ENCODE measurements around the gene NRP2. TPM values are rescaled to one million over a fixed set of nuclear protein-coding genes. Genes with fewer than 3 reads are reported as not detected.
A peak's percentile ranks its signal among the peaks of the same experiment; 100 is the strongest.

The NRP2 gene
- total RNA-seq, 4 donors from 2014 or later: 195 to 440 (median 314) TPM

- no peaks in the 10 kb centered on the region for H3K36me3 ChIP-seq
- WGBS: 65% methylated on average over 6 of the region's 6 CpGs
- H3K27ac ChIP-seq (replicated peaks in 1 of 4): peak overlapping the region in 3 of 4 donors; percentile 43 to 73 (median 52)
- DNase-seq (ENCODE audit: extremely low spot score): no peak
- H3K9me3 ChIP-seq: no peaks in the 10 kb centered on the region
- no peak overlapping the region for H3K4me3 ChIP-seq
- peaks cover 0 to 54% (median 39%) of the 10 kb centered on the region in 4 donors for H3K4me1 ChIP-seq
- intact Hi-C loops (cut with DNase I): no loop called here
- no peaks in the 10 kb centered on the region for H3K27me3 ChIP-seq
- TF ChIP-seq EP300 (IDR thresholded peaks at IDR 0.05): no peak
- TF ChIP-seq, protein P1, sequence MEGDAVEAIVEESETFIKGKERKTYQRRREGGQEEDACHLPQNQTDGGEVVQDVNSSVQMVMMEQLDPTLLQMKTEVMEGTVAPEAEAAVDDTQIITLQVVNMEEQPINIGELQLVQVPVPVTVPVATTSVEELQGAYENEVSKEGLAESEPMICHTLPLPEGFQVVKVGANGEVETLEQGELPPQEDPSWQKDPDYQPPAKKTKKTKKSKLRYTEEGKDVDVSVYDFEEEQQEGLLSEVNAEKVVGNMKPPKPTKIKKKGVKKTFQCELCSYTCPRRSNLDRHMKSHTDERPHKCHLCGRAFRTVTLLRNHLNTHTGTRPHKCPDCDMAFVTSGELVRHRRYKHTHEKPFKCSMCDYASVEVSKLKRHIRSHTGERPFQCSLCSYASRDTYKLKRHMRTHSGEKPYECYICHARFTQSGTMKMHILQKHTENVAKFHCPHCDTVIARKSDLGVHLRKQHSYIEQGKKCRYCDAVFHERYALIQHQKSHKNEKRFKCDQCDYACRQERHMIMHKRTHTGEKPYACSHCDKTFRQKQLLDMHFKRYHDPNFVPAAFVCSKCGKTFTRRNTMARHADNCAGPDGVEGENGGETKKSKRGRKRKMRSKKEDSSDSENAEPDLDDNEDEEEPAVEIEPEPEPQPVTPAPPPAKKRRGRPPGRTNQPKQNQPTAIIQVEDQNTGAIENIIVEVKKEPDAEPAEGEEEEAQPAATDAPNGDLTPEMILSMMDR (IDR thresholded peaks at IDR 0.05): no peak
- TF ChIP-seq POLR2AphosphoS5 (IDR thresholded peaks at IDR 0.05): no peak
- TF ChIP-seq POLR2A (IDR thresholded peaks at IDR 0.05; ENCODE audit: low read depth): no peak
These were observed 125.5 kb downstream of the NRP2 start for GRCh38 chr2:205807758-205808157.

DNA sequence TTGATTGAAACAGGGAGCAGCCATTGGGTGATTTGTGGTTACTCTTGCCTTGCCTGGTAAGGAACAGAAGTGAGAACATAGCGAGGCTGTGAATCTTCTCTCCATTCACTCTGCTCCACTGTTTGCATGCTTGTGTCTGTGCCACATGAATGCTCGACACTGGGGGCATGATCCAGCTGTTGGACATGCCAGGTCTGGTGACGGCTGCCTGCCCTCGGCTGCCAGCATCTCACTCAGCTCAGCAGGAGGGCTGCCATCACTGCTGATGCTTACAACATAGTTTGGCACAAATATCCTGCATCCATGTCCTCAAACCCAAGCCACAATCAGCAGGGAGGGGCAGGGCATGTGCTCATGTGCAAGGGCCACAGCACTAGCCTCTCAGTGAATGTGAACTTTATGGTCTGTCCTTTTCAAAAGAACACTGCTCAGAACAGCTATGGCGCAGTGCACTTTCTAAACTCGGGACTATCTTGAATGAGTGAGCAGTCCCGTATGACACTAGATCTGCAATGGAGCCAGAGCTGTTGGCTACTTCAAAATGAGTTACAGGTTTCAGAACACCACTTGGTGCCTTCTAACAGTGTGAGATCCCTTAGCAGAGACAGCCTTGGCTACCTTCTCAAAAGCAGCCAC, 126.3 kb downstream of the NRP2 start:
- TF ChIP-seq POLR2AphosphoS5 (IDR thresholded peaks at IDR 0.05): peak in 1 of 2 donors; percentile 42
- TF ChIP-seq, protein P1 (IDR thresholded peaks at IDR 0.05): no peak
- Histone ChIP-seq H3K9me3 (no peaks in the 10 kb centered on the region), H3K36me3 (no peaks in the 10 kb centered on the region), H3K4me3 (no peak overlapping the region), H3K27ac (replicated peaks in 1 of 4) (peak overlapping the region; percentile 5 to 73 (median 43)), H3K27me3 (no peaks in the 10 kb centered on the region), H3K4me1 (peaks cover 0 to 45% (median 33%) of the 10 kb centered on the region in 4 donors)
- 64% methylated on average over 7 of the region's 7 CpGs for WGBS
- no peak for DNase-seq (ENCODE audit: extremely low spot score)
- intact Hi-C loops (cut with DNase I): no loop called here

GRCh38 chr2:205811387-205811786, 129.1 kb downstream of the NRP2 start:
- 71% methylated on average over 1 of the region's 1 CpG for WGBS
- Histone ChIP-seq H3K4me1 (peaks cover 0 to 35% (median 35%) of the 10 kb centered on the region in 4 donors), H3K4me3 (no peak overlapping the region), H3K36me3 (no peaks in the 10 kb centered on the region), H3K27me3 (no peaks in the 10 kb centered on the region), H3K27ac (replicated peaks in 1 of 4) (no peak overlapping the region), H3K9me3 (no peaks in the 10 kb centered on the region)
- TF ChIP-seq EP300 (IDR thresholded peaks at IDR 0.05) (no peak), POLR2A (IDR thresholded peaks at IDR 0.05; ENCODE audit: low read depth) (no peak), POLR2AphosphoS5 (IDR thresholded peaks at IDR 0.05) (no peak)
- TF ChIP-seq, protein P1 (IDR thresholded peaks at IDR 0.05): no peak
- intact Hi-C loops (cut with DNase I): no loop called here
- DNase-seq (ENCODE audit: extremely low spot score): no peak

DNA sequence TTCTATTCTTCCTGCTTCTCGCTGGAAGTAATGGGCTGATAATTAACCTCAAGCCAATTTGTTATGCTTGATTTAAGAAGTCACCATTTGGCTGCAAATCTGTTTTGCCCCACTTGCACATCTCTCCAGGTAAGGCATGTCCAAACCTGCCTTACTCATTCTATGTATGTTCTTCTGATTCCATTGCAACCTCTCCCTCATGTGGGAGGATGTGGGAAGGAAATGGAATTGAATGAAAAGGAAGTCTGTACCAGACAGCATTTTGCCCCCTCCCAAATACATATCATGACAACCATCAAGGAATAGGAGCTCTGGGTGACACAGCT, 131.7 kb downstream of the NRP2 start:
- intact Hi-C loops (cut with DNase I): no loop called here
- no peaks in the 10 kb centered on the region for H3K27me3 ChIP-seq
- H3K27ac ChIP-seq (replicated peaks in 1 of 4): no peak overlapping the region
- 95% methylated on average over 1 of the region's 1 CpG for WGBS
- H3K4me1 ChIP-seq: peaks cover 0 to 15% (median 12%) of the 10 kb centered on the region in 4 donors
- H3K9me3 ChIP-seq: no peaks in the 10 kb centered on the region
- no peak overlapping the region for H3K4me3 ChIP-seq
- TF ChIP-seq, protein P1 (IDR thresholded peaks at IDR 0.05): no peak
- TF ChIP-seq POLR2AphosphoS5 (IDR thresholded peaks at IDR 0.05): no peak
- TF ChIP-seq POLR2A (IDR thresholded peaks at IDR 0.05; ENCODE audit: low read depth): no peak
- no peak for TF ChIP-seq EP300 (IDR thresholded peaks at IDR 0.05)
- H3K36me3 ChIP-seq: no peaks in the 10 kb centered on the region
- DNase-seq (ENCODE audit: extremely low spot score): no peak

DNA sequence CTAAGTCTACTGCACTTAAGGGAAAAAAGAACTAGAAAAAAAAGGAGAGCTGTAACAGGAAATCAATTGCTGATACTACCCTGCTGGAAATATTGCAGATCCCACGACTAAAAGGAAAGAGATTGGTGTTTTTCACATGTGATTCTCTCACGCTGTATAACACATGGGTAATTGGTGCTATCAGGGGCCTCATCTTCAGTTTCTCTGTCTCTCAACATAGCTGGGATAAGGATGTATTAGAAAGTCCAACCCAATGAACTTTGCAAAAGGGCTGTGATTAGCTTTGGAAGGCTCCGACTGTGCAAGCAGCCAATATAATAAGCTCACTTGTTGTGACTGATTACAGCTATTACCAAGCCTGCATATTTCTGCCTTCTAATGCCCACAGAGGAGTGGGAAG, 133.4 kb downstream of the NRP2 start:
- intact Hi-C loops (cut with DNase I): no loop called here
- 75% methylated on average over 3 of the region's 3 CpGs for WGBS
- Histone ChIP-seq H3K27me3 (no peaks in the 10 kb centered on the region), H3K9me3 (no peaks in the 10 kb centered on the region), H3K27ac (replicated peaks in 1 of 4) (no peak overlapping the region), H3K4me3 (no peak overlapping the region), H3K36me3 (no peaks in the 10 kb centered on the region), H3K4me1 (peaks cover 0 to 5% (median 2%) of the 10 kb centered on the region in 4 donors)
- no peak for TF ChIP-seq POLR2A (IDR thresholded peaks at IDR 0.05; ENCODE audit: low read depth)
- TF ChIP-seq, protein P1 (IDR thresholded peaks at IDR 0.05): no peak
- TF ChIP-seq POLR2AphosphoS5 (IDR thresholded peaks at IDR 0.05): no peak
- TF ChIP-seq EP300 (IDR thresholded peaks at IDR 0.05): no peak
- no peak for DNase-seq (ENCODE audit: extremely low spot score)

Measured in esophagus muscularis mucosa (tissue), 4 donors.